Ishikawa (cell line): ENCODE results near the gene EFCAB5.

Experiments used
- CEBPB ChIP-seq: IDR thresholded peaks from 2 replicates; pipeline ENCODE4 v1.6.1; 2012
- CREB1 ChIP-seq: IDR thresholded peaks from 2 replicates; pipeline ENCODE4 v1.6.1; 2012; ENCODE audit warnings: low read depth
- EGR1 ChIP-seq: IDR thresholded peaks from 2 replicates; pipeline ENCODE4 v1.6.1; 2012
- EP300 ChIP-seq: IDR thresholded peaks from 2 replicates; pipeline ENCODE4 v1.6.1; 2012; ENCODE audit warnings: borderline replicate concordance
- FOXM1 ChIP-seq: IDR thresholded peaks from 2 replicates; pipeline ENCODE4 v1.6.1; 2012; ENCODE audit warnings: low read depth, borderline replicate concordance
- MAX ChIP-seq: IDR thresholded peaks from 2 replicates; pipeline ENCODE4 v1.6.1; 2012
- NFIC ChIP-seq: IDR thresholded peaks from 2 replicates; pipeline ENCODE4 v1.6.1; 2012
- RAD21 ChIP-seq: IDR thresholded peaks from 2 replicates; pipeline ENCODE4 v1.6.1; 2012; ENCODE audit warnings: low read depth
- REST ChIP-seq: IDR thresholded peaks from 2 replicates; pipeline ENCODE4 v1.6.1; 2012; ENCODE audit warnings: low read depth, mild to moderate bottlenecking
- TAF1 ChIP-seq: IDR thresholded peaks from 2 replicates; pipeline ENCODE4 v1.6.1; 2012; ENCODE audit warnings: low read depth, mild to moderate bottlenecking
- TCF12 ChIP-seq: IDR thresholded peaks from 2 replicates; pipeline ENCODE4 v1.6.1; 2012; ENCODE audit warnings: low read depth
- TEAD4 ChIP-seq: IDR thresholded peaks from 2 replicates; pipeline ENCODE4 v1.6.1; 2012
- USF1 ChIP-seq: IDR thresholded peaks from 2 replicates; pipeline ENCODE4 v1.6.1; 2012
- YY1 ChIP-seq: IDR thresholded peaks from 2 replicates; pipeline ENCODE4 v1.6.1; 2012; ENCODE audit warnings: low read depth
- ZBTB7A ChIP-seq: IDR thresholded peaks from 2 replicates; pipeline ENCODE4 v1.6.1; 2012; ENCODE audit warnings: low read depth

Gene EFCAB5

DNA sequence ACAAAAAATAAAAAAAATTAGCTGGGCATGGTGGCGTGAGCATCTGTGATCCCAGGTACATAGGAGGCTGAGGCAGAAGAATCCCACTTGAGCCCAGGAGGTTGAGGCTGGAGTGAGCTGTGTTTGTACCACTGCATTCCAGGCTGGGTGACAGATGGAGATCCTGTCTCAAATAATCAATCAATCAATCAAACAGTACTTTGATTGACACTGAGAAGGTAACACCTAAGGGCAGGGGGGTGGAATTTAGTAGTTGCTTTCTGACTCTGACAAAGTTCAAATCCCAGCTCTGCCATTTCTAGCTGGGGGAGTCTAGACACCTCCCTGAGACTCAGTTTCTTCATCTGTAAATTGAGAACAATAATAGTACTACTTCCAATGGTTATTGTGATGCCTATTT, 23.4 kb upstream of the EFCAB5 start:
- no peak for TF ChIP-seq ZBTB7A
- TF ChIP-seq CREB1: no peak
- TF ChIP-seq NFIC: no peak
- TF ChIP-seq TCF12: no peak
- no peak for TF ChIP-seq REST
- no peak for TF ChIP-seq RAD21
- no peak for TF ChIP-seq FOXM1
- TF ChIP-seq EP300: no peak
- no peak for TF ChIP-seq TEAD4

DNA sequence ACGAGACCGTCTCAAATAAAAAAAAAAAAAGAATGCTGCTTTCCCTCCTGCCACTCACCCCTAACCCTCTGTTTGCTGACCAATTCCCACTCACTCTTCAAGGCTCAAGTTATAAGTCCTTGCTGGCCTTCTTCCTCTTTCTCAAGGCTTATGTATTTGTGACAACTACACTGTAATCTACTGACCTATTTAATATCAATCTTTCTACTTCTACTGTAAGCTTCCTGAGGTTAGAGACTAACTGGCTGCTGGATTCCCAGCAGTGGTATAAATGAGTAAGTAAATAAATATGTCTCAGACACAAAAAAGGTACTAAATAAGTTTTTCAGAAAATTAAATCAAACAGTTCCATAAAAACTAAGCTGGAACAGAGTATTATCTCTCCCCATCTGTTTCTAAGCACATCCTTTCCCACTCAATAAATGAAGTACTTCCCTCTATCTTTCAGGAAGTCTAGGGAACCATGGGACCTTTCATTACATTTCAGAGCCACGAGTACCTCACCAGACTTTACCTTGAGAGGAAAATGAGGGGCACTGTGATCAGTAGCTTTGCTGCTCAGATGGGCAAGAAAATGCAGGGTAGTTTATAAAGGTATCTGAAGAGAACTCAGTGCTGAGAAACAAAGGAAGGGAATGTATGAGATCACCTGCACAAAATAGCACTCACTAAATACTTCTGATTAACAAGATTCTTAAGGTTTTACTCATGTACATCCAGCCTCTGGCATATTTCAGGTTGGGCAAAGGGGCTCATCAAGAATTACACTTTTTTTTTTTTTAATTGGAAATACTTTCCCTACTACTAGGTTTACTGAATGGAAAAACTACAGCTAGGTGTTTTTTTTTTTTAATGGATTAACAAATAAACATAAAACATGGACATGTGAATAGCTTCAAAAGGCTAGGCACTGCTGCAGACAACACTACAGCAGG, 22.2 kb upstream of the EFCAB5 start:
- no peak for TF ChIP-seq TEAD4
- no peak for TF ChIP-seq TAF1
- no peak for TF ChIP-seq ZBTB7A
- no peak for TF ChIP-seq YY1
- TF ChIP-seq CREB1: no peak
- TF ChIP-seq TCF12: no peak
- no peak for TF ChIP-seq NFIC
- no peak for TF ChIP-seq REST
- no peak for TF ChIP-seq EGR1
- TF ChIP-seq EP300: no peak
- TF ChIP-seq RAD21: no peak
- no peak for TF ChIP-seq CEBPB
- TF ChIP-seq FOXM1: no peak
- TF ChIP-seq MAX: no peak
- no peak for TF ChIP-seq USF1

- TF ChIP-seq TCF12: no peak
- TF ChIP-seq ZBTB7A: no peak
- no peak for TF ChIP-seq NFIC
- no peak for TF ChIP-seq TAF1
- no peak for TF ChIP-seq YY1
- TF ChIP-seq EP300: no peak
- TF ChIP-seq USF1: no peak
- TF ChIP-seq TEAD4: no peak
- TF ChIP-seq CEBPB: no peak
- no peak for TF ChIP-seq REST
- TF ChIP-seq FOXM1: no peak
- TF ChIP-seq CREB1: no peak
Measured at GRCh38 chr17:29924786-29925185, 16.6 kb upstream of the EFCAB5 start.

- TF ChIP-seq ZBTB7A (no peak), TEAD4 (no peak), TAF1 (no peak), FOXM1 (no peak), NFIC (no peak), USF1 (no peak), CREB1 (no peak), CEBPB (no peak), EGR1 (no peak)
Measured at GRCh38 chr17:29927546-29927945, 13.9 kb upstream of the EFCAB5 start.
